Osteoblast (primary cell): Measurements from ENCODE around the gene HS3ST2. TPM values are rescaled to one million over a fixed set of nuclear protein-coding genes. Genes with fewer than 3 reads are reported as not detected.

ENCODE experiments used
- DNase-seq: peaks from one replicate; pipeline ENCODE4 v3.0.0; 2011; ENCODE audit warnings: low spot score, mixed read lengths; ENCODE audit not compliant: insufficient read length; ENCODE audit errors: missing footprints
- H2AFZ ChIP-seq: 2 replicates; pipeline ENCODE4 v1.6.0; 2011; ENCODE audit warnings: mild to moderate bottlenecking, low read length
- H3K27ac ChIP-seq: 2 replicates; pipeline ENCODE4 v1.5.1; 2011; ENCODE audit warnings: mild to moderate bottlenecking, low read depth, low read length, moderate library complexity
- H3K27me3 ChIP-seq: 2 replicates; pipeline ENCODE4 v1.6.0; 2012; ENCODE audit warnings: mild to moderate bottlenecking, control low read depth, inconsistent platforms, low read length, moderate library complexity; ENCODE audit not compliant: insufficient read depth
- H3K36me3 ChIP-seq: 2 replicates; pipeline ENCODE4 v1.5.1; 2011; ENCODE audit warnings: mild to moderate bottlenecking, low read length, control low read depth, moderate library complexity; ENCODE audit not compliant: insufficient read depth
- H3K4me1 ChIP-seq: 2 replicates; pipeline ENCODE4 v1.5.1; 2011; ENCODE audit warnings: mild to moderate bottlenecking, low read length, control low read depth, moderate library complexity; ENCODE audit not compliant: insufficient read depth
- H3K4me2 ChIP-seq: 2 replicates; pipeline ENCODE4 v1.6.0; 2011; ENCODE audit warnings: mild to moderate bottlenecking, low read length; ENCODE audit not compliant: insufficient read depth
- H3K4me3 ChIP-seq: fragments of 200-600 bp; sonication (generic); 3 replicates; pipeline ENCODE4 v1.5.1; 2012; ENCODE audit warnings: mild to moderate bottlenecking, low read length, inconsistent platforms; ENCODE audit not compliant: insufficient read depth
- H3K79me2 ChIP-seq: 2 replicates; pipeline ENCODE4 v1.6.0; 2012; ENCODE audit warnings: mild to moderate bottlenecking, low read length, control low read depth, inconsistent platforms; ENCODE audit not compliant: insufficient read depth
- H3K9me3 ChIP-seq: 2 replicates; pipeline ENCODE4 v1.5.1; 2011; ENCODE audit warnings: low read depth, low read length, control low read depth
- H4K20me1 ChIP-seq: 2 replicates; pipeline ENCODE4 v1.6.0; 2012; ENCODE audit warnings: mild to moderate bottlenecking, low read length, control low read depth; ENCODE audit not compliant: insufficient read depth
- CTCF ChIP-seq: IDR thresholded peaks from 2 replicates; pipeline ENCODE4 v1.5.1; 2011; ENCODE audit warnings: mild to moderate bottlenecking, low read depth, low read length, moderate library complexity; ENCODE audit errors: extremely low read depth
- total RNA-seq: library from RNA; depleted of rRNA; stranded (reverse); fragments of >200 nt; gene quantifications from 2 replicates; pipeline ENCODE4 v1.2.3, GENCODE V29; 2012

Gene HS3ST2
- total RNA-seq, 1 donor = under 0.01 TPM

GRCh38 chr16:22901563-22901962, 87.6 kb downstream of the HS3ST2 start:
- no peak overlapping the region for H3K4me3 ChIP-seq
- no peaks in the 10 kb centered on the region for H3K4me1 ChIP-seq
- H3K36me3 ChIP-seq = no peaks in the 10 kb centered on the region

GRCh38 chr16:22903716-22904115, 89.8 kb downstream of the HS3ST2 start:
- no peaks in the 10 kb centered on the region for H3K9me3 ChIP-seq
- no peak overlapping the region for H3K4me2 ChIP-seq
- no peaks in the 10 kb centered on the region for H3K79me2 ChIP-seq
- H3K27ac ChIP-seq = no peak overlapping the region
- H3K27me3 ChIP-seq = no peaks in the 10 kb centered on the region
- TF ChIP-seq CTCF = no peak
- no peaks in the 10 kb centered on the region for H4K20me1 ChIP-seq
- H3K36me3 ChIP-seq = no peaks in the 10 kb centered on the region
- no peak for DNase-seq
- H2AFZ ChIP-seq = no peak overlapping the region
- no peaks in the 10 kb centered on the region for H3K4me1 ChIP-seq
- H3K4me3 ChIP-seq = no peak overlapping the region

More at GRCh38 chr16:22901563-22901962, 87.6 kb downstream of the HS3ST2 start:
- Histone ChIP-seq H3K27ac (no peak overlapping the region), H3K4me2 (no peak overlapping the region), H2AFZ (no peak overlapping the region), H3K27me3 (no peaks in the 10 kb centered on the region), H3K79me2 (no peaks in the 10 kb centered on the region), H4K20me1 (no peaks in the 10 kb centered on the region), H3K9me3 (no peaks in the 10 kb centered on the region)
- no peak for TF ChIP-seq CTCF
- DNase-seq = no peak

GRCh38 chr16:22912654-22913053, 98.7 kb downstream of the HS3ST2 start:
- Histone ChIP-seq H3K36me3 (no peaks in the 10 kb centered on the region), H3K9me3 (no peaks in the 10 kb centered on the region), H3K27ac (no peak overlapping the region), H3K4me1 (no peaks in the 10 kb centered on the region), H3K4me3 (no peak overlapping the region), H3K27me3 (no peaks in the 10 kb centered on the region), H3K79me2 (no peaks in the 10 kb centered on the region), H2AFZ (no peak overlapping the region), H3K4me2 (no peak overlapping the region), H4K20me1 (no peaks in the 10 kb centered on the region)
- TF ChIP-seq CTCF = no peak
- no peak for DNase-seq

GRCh38 chr16:22915003-22915402, 101.0 kb downstream of the HS3ST2 start:
- TF ChIP-seq CTCF = no peak
- H4K20me1 ChIP-seq = no peaks in the 10 kb centered on the region
- no peak overlapping the region for H3K4me2 ChIP-seq
- no peaks in the 10 kb centered on the region for H3K27me3 ChIP-seq
- H3K4me1 ChIP-seq = no peaks in the 10 kb centered on the region
- H3K36me3 ChIP-seq = no peaks in the 10 kb centered on the region
- no peak overlapping the region for H3K27ac ChIP-seq
- no peaks in the 10 kb centered on the region for H3K79me2 ChIP-seq
- DNase-seq = no peak
- no peak overlapping the region for H3K4me3 ChIP-seq
- H3K9me3 ChIP-seq = no peaks in the 10 kb centered on the region
- H2AFZ ChIP-seq = no peak overlapping the region
